Superior temporal gyrus (tissue), 1 donor: Measurements from ENCODE around the gene IQCE.
"Not testable (repeated sequence)": the region's sequence is repeated elsewhere in the genome, so short reads cannot be mapped to it uniquely, and the experiment has no call there.

Experiments used
- DNase-seq: peaks from one replicate; pipeline ENCODE4 v3.0.0-alpha.2; 2016; ENCODE audit errors: extremely low spot score

Gene IQCE

DNA sequence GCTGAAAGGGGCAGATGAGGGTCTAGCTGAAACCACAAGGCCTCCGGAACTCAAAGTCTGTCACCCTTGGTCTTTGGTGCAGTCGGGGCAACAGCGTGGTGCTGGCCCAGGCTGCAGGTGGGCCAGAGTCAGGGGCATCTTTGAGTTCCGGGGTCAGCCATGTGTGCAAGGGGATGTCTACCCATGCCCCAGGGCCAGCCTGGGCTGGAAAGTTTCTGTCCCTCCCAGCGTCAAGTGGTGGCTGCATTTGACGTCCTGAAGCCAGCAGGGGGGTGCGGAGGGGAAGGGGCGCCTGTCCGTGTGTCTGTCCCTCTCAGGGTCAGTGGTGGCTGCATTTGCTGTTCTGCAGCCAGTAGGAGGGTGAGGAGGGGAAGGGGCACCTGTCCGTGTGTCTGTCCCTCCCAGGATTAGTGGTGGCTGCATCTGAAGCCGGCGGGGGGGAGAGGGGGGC lies 4.1 kb upstream of the IQCE start:
- DNase-seq = no peak

DNA sequence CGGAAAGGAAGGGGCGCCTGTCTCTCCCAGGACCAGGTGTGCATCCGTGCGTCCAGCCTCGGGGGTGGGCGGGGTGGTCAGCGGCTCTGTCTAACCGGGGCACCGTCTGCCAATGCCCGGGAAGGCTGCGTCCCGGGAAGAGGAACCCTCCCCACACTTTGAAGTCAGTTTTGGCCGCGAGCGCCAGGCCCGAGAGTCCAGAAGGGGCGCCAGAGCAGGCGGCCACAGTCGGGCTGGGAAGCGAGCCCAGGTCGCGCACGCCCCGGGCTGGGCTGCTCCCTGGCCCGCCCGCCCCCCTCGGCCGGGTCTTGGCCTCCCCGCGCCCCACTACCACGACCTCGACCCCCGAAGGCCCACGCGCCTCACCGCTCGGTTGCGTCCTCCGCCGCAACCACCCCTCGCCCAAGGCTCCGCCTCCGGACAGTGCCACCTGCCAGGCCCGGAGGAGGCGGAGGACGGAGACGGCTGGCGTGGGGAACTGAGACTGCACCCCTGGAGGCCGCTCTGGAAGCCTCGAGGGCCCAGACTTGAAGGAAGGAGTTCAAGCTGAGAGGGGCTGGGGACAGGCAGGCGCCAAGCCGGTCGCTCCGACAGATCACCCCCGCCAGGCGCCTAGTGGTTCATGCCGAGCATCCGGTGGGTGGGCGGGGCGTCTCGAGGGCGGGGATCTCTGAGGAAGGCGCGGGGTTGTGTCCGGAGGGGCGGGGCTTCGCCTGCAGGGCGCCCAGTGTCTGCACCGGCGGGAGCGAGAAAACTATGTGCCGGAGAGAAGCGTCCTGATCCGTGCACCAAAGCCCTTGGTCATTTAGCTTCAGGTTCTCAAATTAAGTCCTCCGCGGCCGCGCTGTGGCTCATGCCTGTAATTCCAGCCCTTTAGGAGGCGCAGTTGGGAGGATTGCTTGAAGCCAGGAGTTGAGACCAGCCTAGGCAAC lies 3.4 kb upstream of the IQCE start, which contains the start of gene BRAT1:
BRAT1 (minus strand) TSS at position 404 of the 932 bp plus-strand sequence. CDS start 1,093 bp downstream, outside the sequence.
- peak; percentile 88 for DNase-seq

DNA sequence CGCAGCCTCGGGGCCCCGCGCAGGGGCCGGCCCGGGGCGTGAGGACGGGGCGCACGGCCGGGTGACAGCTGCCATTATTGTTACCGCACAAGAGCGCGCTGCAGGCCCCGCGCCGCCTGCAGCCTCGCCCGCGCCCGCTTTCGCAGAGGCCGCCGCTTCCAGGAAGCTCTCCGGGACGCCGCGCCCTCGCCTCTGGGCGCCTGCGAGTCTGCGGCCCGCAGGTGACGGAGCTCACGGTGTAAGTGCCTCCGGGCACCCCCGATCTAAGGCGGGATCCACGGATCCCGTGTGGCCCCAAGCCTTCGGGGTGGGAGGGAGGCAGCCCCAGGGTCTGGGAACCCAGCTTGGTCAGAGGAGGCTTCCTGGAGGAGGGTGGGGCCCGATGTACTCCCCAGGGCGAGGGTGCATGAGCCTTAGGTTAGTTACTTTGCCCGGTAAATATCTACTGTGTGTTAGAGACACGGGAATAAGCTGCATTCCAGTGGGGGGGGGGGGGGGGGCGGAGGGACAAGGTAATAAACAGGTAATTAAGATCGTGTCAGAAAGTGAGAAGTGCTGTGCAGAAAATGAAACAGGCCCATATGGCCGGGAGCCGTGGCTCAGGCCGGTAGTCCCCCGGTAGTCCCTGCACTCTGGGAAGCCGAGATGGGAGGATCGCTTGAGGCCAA lies 638 bp downstream of the IQCE start:
- no peak for DNase-seq

DNA sequence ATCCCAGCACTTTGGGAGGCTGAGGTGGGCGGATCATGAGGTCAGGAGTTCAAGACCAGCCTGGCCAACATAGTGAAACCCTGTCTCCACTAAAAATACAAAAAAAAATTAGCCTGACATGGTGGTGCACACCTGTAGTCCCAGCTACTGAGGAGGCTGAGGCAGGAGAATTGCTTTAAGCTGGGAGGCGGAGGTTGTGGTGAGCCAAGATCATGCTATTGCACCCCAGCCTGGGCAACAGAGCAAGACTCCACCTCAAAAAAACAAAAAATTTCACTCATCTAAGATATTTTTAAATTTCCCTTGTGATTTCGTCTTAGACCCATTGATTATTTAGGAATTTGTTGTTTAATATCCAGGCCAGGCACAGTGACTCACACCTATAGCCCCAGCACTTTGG lies 5.2 kb downstream of the IQCE start:
- not testable (repeated sequence) for DNase-seq

DNA sequence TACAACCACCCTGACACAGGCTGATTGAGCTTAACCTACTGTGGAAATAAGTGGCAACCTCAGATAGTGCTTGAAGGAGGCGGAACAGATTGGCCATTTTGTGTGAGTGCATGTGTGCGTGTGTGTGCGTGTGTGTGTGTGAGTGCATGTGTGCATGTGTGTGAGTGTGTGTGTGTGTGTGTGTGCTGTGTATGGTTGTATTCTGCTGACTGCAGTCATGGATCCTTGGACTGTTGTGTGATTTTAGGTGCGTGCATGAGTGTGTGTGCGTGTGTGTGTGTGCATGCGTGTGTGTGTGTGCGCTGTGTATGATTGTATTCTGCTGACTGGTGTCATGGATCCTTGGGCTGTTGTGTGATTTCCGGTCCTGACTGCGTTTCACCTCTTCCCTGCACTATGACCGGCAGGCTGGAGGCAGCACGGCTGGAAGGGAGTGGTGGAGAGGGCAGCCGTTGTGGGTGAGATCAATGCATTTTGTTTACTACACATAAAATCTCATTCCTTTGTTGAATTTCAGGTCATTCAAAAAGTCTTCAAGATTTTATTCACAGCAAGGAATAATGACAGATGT lies 6.3 kb downstream of the IQCE start:
- DNase-seq = no peak

DNA sequence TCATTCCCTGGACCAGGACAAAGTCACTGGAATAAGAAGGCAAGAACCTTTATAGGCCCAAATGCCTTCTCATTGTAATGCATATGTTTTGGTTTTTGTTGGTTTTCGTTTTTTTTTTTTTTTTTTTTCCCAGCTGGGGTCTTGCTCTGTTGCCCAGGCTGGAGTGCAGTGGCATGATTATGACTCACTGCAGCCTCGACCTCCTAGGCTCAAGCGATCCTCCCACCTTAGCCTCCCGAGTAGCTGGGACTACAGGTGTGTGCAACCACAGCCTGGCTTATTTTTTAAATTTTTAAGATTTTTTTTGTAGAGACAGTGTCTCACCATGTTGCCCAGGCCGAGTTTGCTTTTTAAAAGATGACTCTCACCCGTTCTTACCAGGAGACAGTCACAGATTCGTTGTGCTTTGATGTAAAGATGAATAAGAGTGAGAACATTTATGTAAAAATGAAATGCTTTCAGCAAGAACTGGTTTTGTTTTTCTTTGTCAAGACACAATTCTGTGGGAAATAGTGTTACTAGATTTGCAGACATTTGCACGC lies 7.6 kb downstream of the IQCE start:
- peak; percentile 45 for DNase-seq

DNA sequence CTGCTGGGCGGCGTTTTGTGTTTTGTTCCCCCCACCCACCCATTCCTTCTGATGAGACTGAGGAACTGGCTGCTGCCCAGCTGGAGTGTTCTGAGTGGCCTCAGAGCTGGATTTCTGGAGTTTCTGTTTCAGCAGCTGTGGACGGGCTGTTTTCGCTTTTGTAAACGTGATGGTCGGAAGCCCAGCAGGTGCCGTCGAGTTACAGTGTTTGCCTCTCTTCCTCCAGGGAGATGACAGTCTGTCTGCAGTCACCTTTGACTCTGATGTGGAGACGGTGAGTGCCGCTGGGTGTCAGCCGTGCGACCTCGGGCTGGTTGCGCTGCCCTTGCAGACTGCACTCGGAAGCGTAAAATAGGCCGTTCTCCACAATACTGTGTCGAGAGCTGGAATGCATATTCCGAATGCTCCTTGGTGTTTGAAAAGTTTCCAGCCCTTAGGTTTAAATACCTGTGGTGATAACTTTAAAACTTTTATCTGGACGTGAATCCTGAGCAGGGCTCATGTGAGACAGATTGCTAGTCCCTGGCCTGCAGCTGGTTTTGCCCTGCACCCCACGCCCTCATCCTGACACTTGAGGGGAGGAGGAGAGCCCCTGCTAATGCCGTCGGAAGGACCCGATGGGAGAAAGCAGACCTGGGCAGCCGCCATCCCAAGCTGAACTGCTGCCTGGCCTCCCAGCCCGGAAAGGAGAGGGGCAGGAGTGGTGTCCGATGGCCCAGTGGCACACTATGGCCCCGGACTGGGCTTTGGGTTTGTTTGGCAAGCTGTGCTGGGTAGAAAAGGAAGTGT lies 8.3 kb downstream of the IQCE start:
- DNase-seq = peak; percentile 29

DNA sequence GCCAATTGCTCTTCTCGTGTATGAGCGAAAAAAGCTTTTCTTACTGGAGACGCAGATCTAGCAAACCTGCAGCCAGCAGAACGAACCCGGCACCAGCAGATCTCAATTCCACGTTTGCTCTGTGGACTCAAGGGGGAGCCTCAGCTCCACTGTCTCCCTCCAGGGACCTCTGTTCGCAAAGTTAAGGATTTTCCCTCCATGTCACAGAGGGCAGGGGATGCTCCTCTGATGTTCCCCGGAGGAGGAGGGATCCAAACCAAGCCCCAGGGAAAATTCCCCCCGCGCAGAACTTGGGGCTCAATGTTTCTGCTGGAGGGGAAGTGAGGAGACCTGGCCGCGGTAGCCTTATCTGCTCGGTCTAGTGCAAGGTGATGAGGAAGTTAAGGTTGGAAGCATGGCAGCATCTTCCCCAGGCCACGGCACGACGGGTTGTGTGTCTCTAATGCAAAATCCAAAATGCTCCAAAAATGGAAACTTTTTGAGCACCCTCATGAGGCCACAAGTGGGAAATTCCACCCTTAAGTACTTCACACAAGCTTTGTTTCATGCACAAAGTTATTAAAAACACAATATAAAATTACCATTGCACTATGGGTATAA lies 9.0 kb downstream of the IQCE start:
- DNase-seq = peak; percentile 75

DNA sequence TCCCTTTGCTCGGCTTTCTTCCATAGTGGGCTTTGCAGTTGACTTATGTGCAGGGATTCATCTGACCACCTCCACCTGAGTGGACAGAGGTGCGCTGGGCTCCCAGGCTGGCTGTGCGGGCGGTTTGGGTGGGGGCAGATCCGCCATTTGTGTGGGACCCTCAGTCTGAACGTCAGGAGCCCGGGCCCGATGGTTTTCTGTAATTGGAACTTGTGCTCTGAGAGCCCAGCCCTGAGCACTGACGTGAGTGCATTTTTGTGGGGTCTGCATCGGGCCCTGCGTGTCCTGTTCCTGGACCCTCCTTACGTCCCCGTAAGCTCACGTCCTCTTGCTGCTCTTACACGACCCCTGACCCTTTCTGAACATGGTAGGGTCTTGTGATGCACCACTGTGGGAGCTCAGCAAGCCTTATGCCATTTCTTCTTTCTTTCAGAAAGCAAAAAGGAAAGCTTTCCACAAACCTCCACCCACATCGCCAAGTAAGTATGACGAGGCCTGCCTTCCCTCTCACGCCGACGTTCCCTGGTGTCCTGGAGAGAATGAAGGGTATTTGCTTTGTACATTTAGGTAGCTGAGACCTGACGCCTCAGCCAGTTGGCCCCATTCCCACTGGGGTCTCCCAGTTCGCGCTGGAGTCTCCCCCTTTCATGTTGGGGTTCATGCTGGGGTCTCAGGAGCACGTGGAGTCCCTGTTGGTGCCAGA lies 9.9 kb downstream of the IQCE start:
- no peak for DNase-seq

DNA sequence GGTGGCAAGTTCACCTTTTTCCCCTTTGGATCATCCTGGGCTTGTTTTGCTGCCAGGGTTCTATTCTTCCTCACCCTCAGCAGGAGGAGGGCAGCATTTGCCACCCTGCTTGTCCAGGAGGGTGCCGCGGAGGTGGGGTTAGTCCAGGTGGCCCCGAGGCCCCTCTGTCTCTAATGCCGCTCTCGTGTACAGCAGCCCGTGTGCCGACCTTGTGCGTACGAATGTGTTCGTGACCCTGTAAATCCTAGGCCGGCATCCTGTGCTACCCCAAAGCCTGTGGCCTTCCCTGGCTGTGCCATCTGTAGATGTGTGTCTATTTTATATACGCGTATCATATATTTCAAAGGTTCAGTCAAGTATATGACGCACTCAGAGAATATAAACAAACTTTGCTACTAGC lies 10.6 kb downstream of the IQCE start:
- DNase-seq = no peak

DNA sequence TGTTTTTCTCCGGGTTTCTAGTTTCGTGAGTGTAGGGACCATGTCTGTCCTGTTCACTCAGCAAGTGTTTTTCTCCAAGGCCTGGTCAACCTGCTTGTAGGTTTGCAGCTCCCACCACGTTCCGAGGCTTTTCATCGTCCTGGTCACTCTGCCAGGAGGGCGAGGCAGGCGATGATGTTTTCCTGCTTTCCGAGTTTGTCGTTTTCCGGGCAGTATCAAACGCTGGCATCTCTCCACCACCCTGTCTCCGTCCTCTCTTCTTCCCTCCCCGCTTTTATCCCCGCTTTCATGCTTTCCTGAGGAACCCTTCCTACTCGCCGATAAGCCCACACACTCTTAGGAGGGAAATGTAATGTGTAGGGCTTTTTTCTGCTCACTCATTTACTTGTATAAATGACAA lies 11.2 kb downstream of the IQCE start:
- no peak for DNase-seq

DNA sequence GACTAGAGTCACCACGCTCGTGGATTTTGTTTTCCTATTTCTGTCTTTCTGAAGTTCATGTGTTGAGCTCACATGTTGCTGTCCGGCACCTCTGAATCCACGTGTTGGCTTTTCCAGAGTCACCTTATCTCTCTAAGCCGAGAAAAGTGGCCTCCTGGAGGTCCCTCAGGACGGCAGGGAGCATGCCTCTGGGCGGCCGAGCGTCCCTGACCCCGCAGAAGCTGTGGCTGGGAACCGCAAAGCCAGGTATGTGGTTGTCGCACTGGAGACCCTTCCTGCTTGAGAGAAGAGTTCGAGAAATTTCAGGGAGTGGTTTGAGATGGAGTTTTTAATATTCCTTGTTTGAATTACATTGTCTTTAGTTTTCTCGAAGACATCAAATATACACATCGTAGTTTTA lies 12.6 kb downstream of the IQCE start:
- no peak for DNase-seq

DNA sequence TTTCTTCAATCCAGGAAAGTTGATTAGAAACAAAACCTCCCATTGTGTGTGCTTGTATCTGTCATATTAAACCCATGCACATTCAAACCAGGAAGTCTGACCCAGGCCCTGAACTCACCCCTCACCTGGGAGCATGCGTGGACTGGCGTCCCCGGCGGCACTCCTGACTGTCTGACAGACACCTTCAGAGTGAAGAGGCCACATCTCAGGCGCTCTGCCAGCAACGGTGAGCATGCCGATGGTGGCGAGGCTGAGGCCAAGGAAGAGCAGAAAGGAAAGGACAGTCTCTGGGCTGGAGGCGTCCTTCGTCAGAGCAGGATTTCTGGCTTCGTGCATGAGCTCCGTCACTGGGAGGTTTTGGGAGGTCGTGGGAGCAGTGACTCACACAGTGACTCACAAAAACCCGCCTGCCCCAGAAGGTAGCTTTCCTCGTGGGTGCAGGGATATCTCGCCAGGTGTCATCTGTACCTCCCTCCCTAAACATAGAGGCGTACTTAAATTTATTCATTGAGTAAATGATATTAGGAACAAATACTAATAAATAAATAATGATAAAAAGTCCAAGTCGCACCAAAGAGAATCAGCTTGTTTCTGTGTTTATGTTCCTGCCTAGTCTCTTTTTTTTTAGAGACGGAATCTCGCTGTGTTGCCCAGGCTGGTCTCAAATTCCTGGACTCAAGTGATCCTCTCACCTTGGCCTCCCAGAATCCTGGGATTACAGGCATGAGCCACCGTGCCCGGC lies 13.5 kb downstream of the IQCE start:
- DNase-seq = no peak

DNA sequence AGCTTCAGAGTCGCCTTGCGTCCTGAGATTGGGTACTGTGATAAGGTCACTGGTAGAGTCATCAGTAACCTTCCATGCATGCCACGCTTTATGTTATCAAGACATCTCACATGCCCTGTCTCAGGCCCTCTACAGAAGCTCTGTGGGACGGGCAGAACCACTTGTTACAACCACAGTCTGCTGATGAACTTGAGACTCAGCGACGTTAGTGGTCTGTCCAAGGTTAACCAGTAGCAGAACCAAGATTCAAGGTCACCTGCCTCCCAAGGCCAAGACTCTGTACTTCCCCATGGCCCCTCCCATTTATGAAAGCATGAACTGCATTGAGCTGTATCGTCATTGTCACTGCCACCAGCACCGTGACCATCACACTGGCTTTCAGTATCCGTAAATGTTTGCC lies 15.0 kb downstream of the IQCE start:
- no peak for DNase-seq

DNA sequence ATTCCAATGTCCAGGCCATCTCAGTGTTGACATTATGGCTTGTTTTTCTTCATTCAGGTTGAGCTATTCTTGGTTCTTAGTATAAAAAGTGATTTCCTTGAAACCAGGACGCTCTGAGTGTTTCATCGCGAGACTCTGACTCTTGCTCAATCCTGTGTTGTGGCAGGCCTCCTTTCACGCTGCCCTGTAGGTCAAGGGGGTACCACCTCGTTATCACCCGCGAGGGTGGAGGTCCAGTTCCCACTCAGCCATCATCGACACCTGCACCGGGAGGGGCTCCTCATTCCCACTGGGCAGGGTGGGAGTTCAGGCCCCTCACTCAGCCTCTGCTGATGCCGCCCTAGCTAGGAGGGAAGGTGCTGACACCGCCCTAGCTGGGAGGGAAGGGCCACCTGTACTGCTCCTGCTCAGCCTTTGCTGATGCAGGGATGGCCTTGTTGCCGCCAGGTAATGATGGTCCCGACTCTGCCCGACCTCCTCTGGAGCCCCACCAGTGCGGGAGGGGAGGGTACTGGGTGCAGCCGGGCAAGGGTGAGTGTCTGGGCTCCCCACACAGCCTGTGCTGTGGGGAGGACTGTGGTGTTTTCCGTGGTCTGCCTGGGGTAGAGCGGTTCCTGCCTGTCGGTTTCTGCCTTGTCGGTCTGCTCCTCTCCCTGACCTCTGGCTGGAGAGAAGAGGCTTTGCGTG lies 16.4 kb downstream of the IQCE start:
- DNase-seq = no peak

DNA sequence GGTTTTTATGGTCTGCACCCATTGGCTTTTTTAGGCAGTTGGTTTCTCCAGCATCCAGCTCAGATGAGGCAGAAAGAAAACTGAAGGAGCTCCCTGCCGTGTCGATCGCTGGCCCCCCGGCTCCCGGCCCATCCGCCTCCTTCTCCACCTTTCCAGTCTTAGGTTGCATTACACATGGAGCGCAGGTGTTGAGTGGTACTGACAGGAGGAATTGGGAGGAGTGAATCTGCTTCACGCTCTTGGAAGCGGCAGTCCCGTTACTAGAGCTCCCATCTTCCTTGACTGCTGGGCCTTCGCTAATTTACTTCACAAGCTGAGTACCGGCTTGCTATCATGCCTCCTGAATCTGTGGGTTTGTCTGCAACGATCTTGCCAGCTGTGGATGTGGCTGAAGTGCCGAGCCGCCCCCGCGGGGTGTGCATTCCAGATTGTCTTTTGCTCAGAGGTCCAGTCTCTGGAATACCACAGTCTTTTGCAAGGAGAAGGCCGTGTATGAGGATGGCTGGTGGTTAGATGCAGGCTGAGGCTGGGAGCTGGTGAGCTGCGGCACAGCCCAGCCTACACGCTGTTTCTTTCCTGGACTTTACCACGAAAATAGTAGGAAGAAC lies 17.1 kb downstream of the IQCE start:
- DNase-seq = peak; percentile 24

DNA sequence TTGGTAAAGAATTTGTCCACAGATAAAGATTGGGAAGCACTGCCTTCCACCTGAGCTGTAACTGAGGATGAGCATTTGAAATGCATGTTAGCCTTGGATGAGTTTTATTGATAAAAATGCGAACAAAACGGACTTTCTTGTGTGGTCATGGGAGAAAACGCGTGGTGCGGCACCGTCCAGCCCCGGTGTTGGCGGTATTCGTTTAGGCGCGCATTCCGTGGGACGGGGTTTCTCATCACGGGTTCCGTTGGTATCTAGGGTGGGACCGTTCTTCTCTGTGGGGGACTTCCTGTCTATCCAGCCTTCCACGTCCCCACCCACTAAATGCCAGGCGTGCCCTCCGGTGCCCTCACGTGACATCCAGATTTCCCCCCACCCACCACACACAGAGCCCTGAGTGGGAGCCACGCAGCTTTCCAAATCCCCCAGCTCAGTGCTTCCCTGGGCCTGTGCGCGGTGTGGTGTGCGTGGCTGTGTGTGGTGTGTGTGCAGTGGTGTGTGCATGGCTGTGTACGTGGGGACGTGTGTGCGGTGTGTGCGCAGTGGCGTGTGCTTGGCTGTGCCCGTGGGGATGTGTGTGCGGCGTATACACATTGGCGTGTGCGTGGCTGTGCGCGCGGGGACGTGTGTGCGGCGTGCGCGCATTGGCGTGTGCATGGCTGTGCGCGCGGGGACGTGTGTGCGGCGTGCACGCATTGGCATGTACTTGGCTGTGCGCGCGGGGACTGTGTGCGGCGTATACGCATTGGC lies 18.1 kb downstream of the IQCE start:
- no peak for DNase-seq
